ENCODE data around the gene ITSN2.
"Not testable (repeated sequence)": the region's sequence is repeated elsewhere in the genome, so short reads cannot be mapped to it uniquely, and the experiment has no call there.

Gene ITSN2

DNA sequence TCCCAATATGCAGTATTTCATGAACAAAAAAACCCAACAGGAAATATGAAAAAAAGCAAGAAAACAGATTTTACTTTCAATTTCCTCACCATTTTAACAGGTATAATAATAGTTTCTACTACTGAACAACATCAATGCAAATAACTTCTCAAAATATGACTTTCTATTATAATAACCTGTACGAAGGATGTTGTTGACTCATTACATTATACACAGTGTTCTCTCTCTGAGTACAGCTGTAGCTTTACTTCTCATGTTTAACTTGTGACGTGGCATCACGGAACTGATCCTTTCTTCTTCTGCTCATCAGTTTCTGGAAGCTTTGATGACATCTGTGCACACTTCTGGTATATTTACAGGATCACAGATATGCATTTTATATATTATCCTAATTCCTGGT, 145.5 kb downstream of the ITSN2 start:
- DNase-seq (ENCODE audit: low read depth in 2 of 2): no peak

GRCh38 chr2:24211408-24211807, 148.9 kb downstream of the ITSN2 start:
- DNase-seq (ENCODE audit: low read depth in 2 of 2): no peak

DNA sequence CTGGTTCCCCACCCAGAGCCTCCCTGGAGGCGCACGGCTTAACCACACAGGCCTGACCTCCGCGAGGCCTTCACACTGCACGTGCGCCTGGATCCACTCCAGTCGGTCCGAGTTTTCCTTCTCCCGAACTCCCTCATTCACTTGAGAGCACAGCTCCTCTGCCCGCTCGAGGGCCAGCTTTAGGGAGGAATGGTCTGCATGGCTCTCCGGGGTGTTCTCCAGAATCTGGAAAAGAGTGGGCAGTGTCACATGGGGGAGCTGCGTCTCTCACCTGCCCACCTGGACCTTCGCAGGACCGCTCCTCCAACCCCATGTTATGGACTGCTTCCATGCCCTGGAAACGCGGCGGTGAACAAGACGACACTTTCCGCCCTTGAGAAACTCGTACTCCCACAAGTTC, 149.6 kb downstream of the ITSN2 start:
- no peak for DNase-seq (ENCODE audit: low read depth in 2 of 2)

DNA sequence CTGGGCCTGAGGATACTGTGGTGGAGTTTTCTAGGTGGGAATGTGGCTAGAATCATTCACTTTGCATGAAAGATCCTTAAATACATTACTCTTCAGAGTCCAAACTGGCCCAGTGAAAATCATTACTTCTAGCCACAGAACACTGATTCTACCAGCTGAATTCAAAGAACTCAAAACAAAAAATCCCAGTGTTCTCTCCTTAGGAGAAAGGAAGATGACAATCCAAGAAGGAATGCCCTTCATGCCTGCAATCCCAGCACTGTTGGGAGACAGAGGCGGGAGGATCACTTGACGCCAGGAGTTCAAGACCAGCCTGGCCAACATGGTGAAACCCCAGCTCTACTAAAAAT, 150.3 kb downstream of the ITSN2 start:
- DNase-seq (ENCODE audit: low read depth in 2 of 2): no peak

GRCh38 chr2:24209389-24210105, 150.8 kb downstream of the ITSN2 start:
- no peak for DNase-seq (ENCODE audit: low read depth in 2 of 2)

DNA sequence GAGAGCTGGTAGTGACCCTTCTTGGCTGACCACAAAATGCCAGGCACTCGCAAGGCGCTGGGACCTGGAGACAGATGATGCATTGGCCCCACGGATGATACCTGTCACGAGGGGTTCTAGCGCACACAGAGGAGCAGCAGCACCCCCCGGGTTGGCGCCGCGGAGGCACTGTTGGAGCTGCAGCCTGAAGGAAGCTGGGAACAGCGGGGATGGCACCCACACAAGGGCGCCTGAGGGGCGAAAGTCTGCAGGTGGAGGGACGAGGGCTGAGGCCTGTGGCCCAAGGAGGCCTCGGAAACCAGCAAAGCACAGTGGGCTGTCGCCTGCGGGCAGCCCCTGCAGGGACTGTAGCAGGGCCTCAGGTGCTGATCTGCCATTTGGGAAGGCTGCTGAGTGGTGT, 151.8 kb downstream of the ITSN2 start:
- DNase-seq (ENCODE audit: low read depth in 2 of 2): no peak

DNA sequence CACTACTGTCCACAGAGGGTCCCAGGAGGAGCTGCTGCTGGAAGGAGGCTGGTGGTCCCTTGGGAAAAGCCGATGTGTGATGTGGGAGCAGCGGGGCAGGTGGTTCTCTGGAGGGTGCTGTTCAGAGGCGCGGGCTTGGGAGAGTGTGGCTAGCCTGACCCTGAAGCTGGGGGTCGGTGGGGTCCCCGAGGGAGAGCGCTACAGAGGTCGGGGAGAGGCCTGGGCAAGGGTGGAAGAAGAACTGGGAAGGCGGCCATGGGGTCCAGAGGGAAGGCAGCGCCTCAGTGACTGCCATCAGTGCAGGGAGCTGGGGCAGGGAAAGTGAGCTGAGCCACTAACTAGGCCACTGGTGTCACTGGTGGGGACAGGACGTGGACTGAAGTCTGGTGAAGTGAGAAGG, 153.0 kb downstream of the ITSN2 start:
- no peak for DNase-seq (ENCODE audit: low read depth in 2 of 2)

DNA sequence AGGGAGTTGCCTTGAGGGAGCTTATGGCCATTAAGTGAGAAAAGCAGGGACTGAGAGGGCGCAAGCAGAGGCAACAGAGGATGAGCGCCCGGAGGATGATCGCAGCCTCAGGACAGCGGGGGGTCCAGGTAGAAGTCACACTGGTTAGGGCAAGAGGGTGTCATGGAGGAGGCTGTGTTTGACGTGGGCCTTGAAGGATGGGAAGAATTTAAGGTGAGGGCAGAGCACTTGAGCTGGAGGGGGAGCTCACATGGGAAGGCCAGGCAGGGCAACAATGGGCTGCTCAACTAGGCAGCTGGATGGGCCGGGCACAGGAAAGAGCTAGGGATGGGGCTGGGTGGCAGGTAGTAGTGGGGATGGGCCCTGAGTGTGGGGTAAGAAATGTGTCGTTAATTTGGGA, 153.6 kb downstream of the ITSN2 start:
- DNase-seq (ENCODE audit: low read depth in 2 of 2): no peak

DNA sequence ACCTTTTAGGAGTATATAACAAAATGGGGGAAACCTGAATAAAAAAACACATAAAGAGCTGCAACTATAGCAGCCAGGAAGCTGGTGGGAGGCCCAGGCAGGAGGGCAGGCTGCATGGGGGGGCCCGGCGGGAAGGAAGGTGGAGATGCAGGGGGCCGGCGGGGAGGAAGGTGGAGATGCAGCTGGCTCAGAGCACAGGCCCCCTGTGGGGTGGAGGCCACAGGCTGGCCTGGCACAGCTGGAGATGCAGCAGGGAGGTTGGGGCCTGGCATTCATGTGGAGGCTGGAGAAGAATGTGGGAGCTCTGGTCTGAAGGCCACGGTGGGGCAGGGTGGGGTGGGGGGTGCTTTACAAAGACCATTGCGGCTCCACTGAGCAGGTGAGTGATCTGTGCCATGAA, 154.1 kb downstream of the ITSN2 start:
- no peak for DNase-seq (ENCODE audit: low read depth in 2 of 2)

DNA sequence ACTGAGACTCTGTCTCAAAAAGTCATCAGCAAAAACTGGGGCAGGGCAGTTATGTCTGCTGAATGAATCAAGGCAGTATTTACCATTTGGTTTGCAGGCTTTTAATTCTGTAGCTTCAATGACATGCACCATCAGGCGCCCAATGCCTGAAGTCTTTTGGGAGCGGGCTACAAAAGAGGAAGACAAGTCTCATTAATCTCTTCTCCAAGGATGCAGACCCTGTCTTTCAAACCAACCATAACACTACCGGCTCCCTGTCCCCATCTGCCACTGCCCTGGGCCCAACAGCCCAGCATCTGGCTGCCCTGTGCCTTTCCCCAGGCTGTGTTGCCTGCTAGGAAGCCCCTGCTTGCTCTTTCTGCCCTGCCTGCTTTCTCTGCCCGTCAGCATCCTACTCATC, 155.2 kb downstream of the ITSN2 start:
- DNase-seq (ENCODE audit: low read depth in 2 of 2): no peak

GRCh38 chr2:24204505-24204904, 155.8 kb downstream of the ITSN2 start:
- DNase-seq (ENCODE audit: low read depth in 2 of 2): no peak

- DNase-seq (ENCODE audit: low read depth in 2 of 2): no peak
Measured at GRCh38 chr2:24203787-24204150, 156.6 kb downstream of the ITSN2 start.

GRCh38 chr2:24203029-24203786, 157.1 kb downstream of the ITSN2 start:
- no peak for DNase-seq (ENCODE audit: low read depth in 2 of 2)

DNA sequence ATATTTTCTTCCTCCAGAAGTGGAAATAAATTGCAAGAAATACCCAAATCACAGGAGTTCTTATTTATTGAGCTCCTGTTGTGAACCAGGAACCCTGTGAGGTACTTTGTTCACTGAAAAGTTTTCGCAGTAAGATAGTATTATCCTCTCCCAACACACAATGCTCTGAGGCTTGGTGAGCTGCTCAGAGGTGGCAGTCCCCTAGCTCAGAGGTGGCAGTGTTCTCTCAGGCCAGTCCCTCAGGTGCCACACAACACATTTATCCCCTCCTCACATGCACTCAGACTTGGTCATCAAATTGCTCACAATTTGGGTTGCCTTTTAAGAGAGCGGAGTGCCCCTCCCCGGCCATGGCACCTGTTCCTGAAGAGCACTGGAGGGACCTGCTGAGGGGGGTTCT, 159.5 kb downstream of the ITSN2 start:
- DNase-seq (ENCODE audit: low read depth in 2 of 2): no peak

DNA sequence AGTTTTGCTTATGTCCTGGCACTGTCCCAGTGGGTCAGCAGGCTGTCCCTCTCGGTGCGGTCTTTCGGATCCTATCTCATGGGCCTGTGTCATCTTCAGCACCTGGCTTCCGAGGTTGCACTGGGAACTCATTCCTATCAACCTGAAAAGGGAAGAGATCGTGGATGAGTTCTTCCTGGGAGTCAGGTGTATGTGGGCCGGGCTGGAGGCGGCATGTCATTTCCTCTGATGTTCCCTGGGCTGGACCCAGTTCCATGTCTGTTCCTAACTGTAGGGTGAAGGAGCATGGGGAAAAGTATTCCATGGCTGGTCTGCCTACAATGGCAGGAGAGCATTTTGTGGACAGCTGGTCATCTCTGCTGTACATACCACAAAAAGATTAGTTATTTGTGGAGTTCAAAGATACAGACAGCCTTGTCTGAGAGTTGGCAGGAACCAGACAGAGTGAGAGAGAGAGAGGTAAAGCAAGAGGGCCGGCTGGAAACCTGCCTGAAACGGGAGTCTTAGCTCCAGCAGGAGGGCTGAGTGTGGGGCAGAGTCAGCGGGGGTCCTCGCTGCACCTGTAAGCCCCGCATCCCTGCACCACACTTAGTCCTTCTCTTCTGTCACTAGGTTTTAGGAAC, 160.3 kb downstream of the ITSN2 start:
- no peak for DNase-seq (ENCODE audit: low read depth in 2 of 2)

DNA sequence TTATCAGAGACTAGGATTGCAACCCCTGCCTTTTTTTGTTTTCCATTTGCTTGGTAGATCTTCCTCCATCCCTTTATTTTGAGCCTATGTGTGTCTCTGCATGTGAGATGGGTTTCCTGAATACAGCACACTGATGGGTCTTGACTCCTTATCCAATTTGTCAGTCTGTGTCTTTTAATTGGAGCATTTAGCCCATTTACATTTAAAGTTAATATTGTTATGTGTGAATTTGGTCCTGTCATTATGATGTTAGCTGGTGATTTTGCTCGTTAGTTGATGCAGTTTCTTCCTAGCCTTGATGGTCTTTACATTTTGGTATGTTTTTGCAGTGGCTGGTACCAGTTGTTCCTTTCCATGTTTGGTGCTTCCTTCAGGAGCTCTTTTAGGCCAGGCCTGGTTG, 163.1 kb downstream of the ITSN2 start:
- DNase-seq (ENCODE audit: low read depth in 2 of 2): not testable (repeated sequence)

- no peak for DNase-seq (ENCODE audit: low read depth in 2 of 2)
Measured at GRCh38 chr2:24191848-24192247, 168.5 kb downstream of the ITSN2 start.

DNA sequence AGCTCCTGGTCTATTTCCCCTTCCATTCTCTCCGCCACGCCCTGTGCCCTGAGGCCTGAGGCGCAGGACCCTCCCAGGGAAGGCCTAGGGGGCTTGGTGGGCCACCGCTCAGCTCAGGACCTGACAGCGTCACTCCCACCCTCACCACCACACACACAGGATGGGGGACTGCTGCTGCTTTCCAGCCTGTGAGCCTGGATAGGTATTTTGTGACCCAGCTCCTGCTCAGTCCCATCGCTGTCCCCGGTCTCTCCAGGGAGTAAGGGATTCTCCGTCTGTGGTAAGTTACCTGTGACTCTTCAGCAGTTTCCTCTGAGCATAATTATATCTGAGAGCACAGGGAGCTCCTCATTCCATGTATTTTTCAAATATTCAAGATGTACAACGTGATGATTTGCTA, 169.2 kb downstream of the ITSN2 start:
- no peak for DNase-seq (ENCODE audit: low read depth in 2 of 2)

- DNase-seq (ENCODE audit: low read depth in 2 of 2): no peak
Measured at GRCh38 chr2:24190503-24190902, 169.8 kb downstream of the ITSN2 start.

DNA sequence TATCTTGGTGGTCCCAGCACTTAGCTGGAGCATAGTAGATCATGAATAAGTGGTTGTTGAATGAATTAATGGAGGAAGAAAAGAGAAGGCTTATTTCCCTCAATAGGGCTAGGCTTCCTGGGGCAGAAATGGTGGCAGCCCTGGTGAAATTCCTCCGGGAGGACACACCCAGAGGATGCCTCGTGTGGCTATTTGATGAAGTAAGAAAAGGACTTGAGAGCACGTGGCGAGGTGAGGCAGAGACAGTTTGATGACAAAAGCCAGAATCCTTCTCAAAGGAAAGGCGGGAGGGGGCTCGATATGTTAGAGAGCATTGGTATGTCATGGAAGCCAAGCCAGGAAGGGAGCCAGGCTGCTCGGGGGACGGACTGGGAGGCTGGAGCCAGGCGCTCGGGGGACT, 170.8 kb downstream of the ITSN2 start:
- DNase-seq (ENCODE audit: low read depth in 2 of 2): no peak

- DNase-seq (ENCODE audit: low read depth in 2 of 2): no peak
Measured at GRCh38 chr2:24183366-24184069, 176.8 kb downstream of the ITSN2 start.

GRCh38 chr2:24182507-24182906, 177.8 kb downstream of the ITSN2 start:
- DNase-seq (ENCODE audit: low read depth in 2 of 2): no peak

GRCh38 chr2:24181849-24182248, 178.5 kb downstream of the ITSN2 start:
- DNase-seq (ENCODE audit: low read depth in 2 of 2): no peak
